A673 (cell line): ENCODE results near the gene ACTL10. TPM values are rescaled to one million over a fixed set of nuclear protein-coding genes. Genes with fewer than 3 reads are reported as not detected.

Source experiments
- BruUV-seq: library from RNA; stranded (reverse); fragments of 400-500 nt; replicated peaks from 2 replicates; lab custom pipeline; 2021; lab: Mats Ljungman, UMichigan
- CTCF ChIA-PET: fragments of 300-600 bp; sonication (Branson Sonifier 250); formaldehyde crosslinking; loops from one replicate; lab custom pipeline; 2022; ENCODE audit warnings: antibody characterized with exemption; lab: Charles Lee
- POLR2A ChIA-PET: fragments of 300-600 bp; sonication (Branson Sonifier 250); formaldehyde crosslinking; loops from one replicate; lab custom pipeline; 2022; ENCODE audit warnings: antibody characterized with exemption; ENCODE audit not compliant: low non-redundant PET; lab: Charles Lee
- DNase-seq: peaks from one replicate; pipeline ENCODE4 v3.0.0-alpha.2; 2015; ENCODE audit warnings: low spot score
- H3K27ac ChIP-seq: fragments of 200-600 bp; sonication (generic); 2 replicates; pipeline ENCODE4 v1.5.1; 2016; ENCODE audit warnings: mixed run types, low read depth, mild to moderate bottlenecking, mixed read lengths, antibody characterized with exemption, low read length; ENCODE audit not compliant: poor library complexity, severe bottlenecking
- H3K27me3 ChIP-seq: fragments of 200-600 bp; sonication (generic); replicated peaks from 2 replicates; pipeline ENCODE4 v1.6.1; 2017; ENCODE audit warnings: mixed run types, low read depth, mild to moderate bottlenecking, mixed read lengths, antibody characterized with exemption, low read length; ENCODE audit not compliant: insufficient read depth, poor library complexity
- H3K36me3 ChIP-seq: fragments of 200-600 bp; sonication (generic); 2 replicates; pipeline ENCODE4 v1.6.1; 2016; ENCODE audit warnings: mixed run types, mild to moderate bottlenecking, mixed read lengths, antibody characterized with exemption, low read length; ENCODE audit not compliant: insufficient read depth, poor library complexity, severe bottlenecking
- H3K4me1 ChIP-seq: fragments of 200-600 bp; sonication (generic); 2 replicates; pipeline ENCODE4 v1.6.1; 2017; ENCODE audit warnings: mixed run types, mild to moderate bottlenecking, mixed read lengths, antibody characterized with exemption, low read length; ENCODE audit not compliant: insufficient read depth, poor library complexity, severe bottlenecking
- H3K4me3 ChIP-seq: fragments of 200-600 bp; sonication (generic); 2 replicates; pipeline ENCODE4 v1.5.1; 2016; ENCODE audit warnings: low read depth, mixed run types, mild to moderate bottlenecking, mixed read lengths, low read length; ENCODE audit not compliant: poor library complexity, severe bottlenecking
- H3K9me3 ChIP-seq: fragments of 200-600 bp; sonication (generic); 2 replicates; pipeline ENCODE4 v1.6.1; 2016; ENCODE audit warnings: mixed run types, low read depth, mild to moderate bottlenecking, mixed read lengths, antibody characterized with exemption, low read length; ENCODE audit not compliant: poor library complexity, severe bottlenecking
- CTCF ChIP-seq: fragments of 300-800, 200-600 bp; sonication (generic); conservative IDR thresholded peaks from 2 replicates; pipeline ENCODE4 v1.5.1; 2017; ENCODE audit warnings: low read depth, mild to moderate bottlenecking, antibody characterized with exemption, low read length, moderate library complexity, mixed read lengths
- EZH2 ChIP-seq: fragments of 200-600 bp; sonication (generic); IDR thresholded peaks from 2 replicates; pipeline ENCODE4 v1.6.1; 2017; ENCODE audit warnings: borderline replicate concordance, low read depth, mild to moderate bottlenecking, mixed read lengths, antibody characterized with exemption, low read length; ENCODE audit not compliant: poor library complexity, severe bottlenecking
- intact Hi-C: fragments of 100-400 bp; cut with micrococcal nuclease; formaldehyde crosslinking; loops from one replicate; pipeline ENCODE4 v1.10.0; 2022; ENCODE audit not compliant: unreplicated experiment
- total RNA-seq: library from RNA; stranded (reverse); gene quantifications from 2 replicates; pipeline ENCODE4 v1.2.3, GENCODE V29; 2021

Gene ACTL10
- total RNA-seq, 1 experiment from 2014 or later, result 0.47 TPM

DNA sequence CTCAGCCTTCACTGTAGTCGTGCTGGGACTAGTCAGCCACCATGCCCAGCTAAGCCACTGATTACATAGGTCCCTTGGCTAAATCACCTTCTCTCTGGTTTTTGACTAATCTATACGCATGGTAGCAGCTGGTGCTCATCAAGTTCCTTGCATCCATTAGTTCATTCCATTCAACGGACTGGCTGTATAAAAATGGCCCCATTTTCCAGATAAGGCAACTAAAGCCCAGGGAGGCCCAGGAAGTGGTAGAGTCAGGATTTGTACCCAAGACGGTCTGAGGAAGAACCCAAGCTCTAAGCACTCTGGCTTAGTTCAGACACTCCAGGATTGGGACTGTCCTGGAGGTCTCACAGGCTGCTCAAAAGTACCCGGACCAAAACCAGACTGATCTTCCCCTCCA is 14.5 kb downstream of the ACTL10 start:
- Histone ChIP-seq H3K36me3 (peaks cover 27% of the 10 kb centered on the region), H3K27ac (no peak overlapping the region), H3K4me1 (peaks cover 16% of the 10 kb centered on the region), H3K27me3 (no peaks in the 10 kb centered on the region), H3K9me3 (no peaks in the 10 kb centered on the region), H3K4me3 (no peak overlapping the region)
- ChIA-PET CTCF (no interaction called here), POLR2A (no interaction called here)
- intact Hi-C loops, result no loop called here
- no peak for TF ChIP-seq CTCF
- TF ChIP-seq EZH2, result no peak
- no peak for DNase-seq
- BruUV-seq, result no TSS peak

- Histone ChIP-seq H3K9me3 (no peaks in the 10 kb centered on the region), H3K36me3 (peaks cover 24% of the 10 kb centered on the region), H3K27me3 (no peaks in the 10 kb centered on the region), H3K27ac (peak overlapping the region; percentile 30), H3K4me3 (no peak overlapping the region), H3K4me1 (peaks cover 19% of the 10 kb centered on the region)
- intact Hi-C loops, result no loop called here
- BruUV-seq, result no TSS peak
- no peak for TF ChIP-seq EZH2
- no peak for TF ChIP-seq CTCF
- DNase-seq, result no peak
- ChIA-PET CTCF (interaction anchor here (0.7 kb wide), 1 partner anchor 208 kb away, joined by 3 read pairs; no protein-coding TSS in a partner anchor), POLR2A (interaction anchor here (0.7 kb wide), 1 partner anchor 11 kb away, joined by 9 read pairs; no protein-coding TSS in a partner anchor)
Observed at GRCh38 chr20:33681728-33682353, 15.1 kb downstream of the ACTL10 start.

- ChIA-PET POLR2A (interaction anchor here (0.7 to 1.3 kb wide), 2 partner anchors 12 to 184 kb away, joined by 6 read pairs; no protein-coding TSS in a partner anchor), CTCF (interaction anchor here (1.3 kb wide), 1 partner anchor 36 kb away, joined by 3 read pairs; no protein-coding TSS in a partner anchor)
- Histone ChIP-seq H3K4me1 (peaks cover 21% of the 10 kb centered on the region), H3K27me3 (no peaks in the 10 kb centered on the region), H3K9me3 (no peaks in the 10 kb centered on the region), H3K4me3 (peak overlapping the region; percentile 58), H3K27ac (peak overlapping the region; percentile 79), H3K36me3 (peaks cover 14% of the 10 kb centered on the region)
- peak; percentile 85 for DNase-seq
- BruUV-seq, result TSS peak; percentile 27
- no peak for TF ChIP-seq EZH2
- TF ChIP-seq CTCF, result no peak
- intact Hi-C loops, result no loop called here
Observed at GRCh38 chr20:33684533-33685327, 18.0 kb downstream of the ACTL10 start.
